SK-N-SH treated with all-trans-retinoic acid at 6 μM for 48 hours (cell line): ENCODE data around the gene ZNF625.

Source experiments
- ATAC-seq: fragments of 200-7000 bp; cut with Tn5 transposase; 3 replicates; pipeline ENCODE4 v1.9.1; 2020; ENCODE audit warnings: mild to moderate bottlenecking, moderate library complexity
- ARNTL ChIP-seq: fragments of 450-650 bp; formaldehyde crosslinking; IDR thresholded peaks from 2 replicates; pipeline ENCODE4 v1.5.0; 2020; ENCODE audit warnings: low read depth, mild to moderate bottlenecking, moderate library complexity, borderline replicate concordance
- BACH2 ChIP-seq: fragments of 250-450 bp; sonication (Bioruptor Pico); IDR thresholded peaks from 2 replicates; pipeline ENCODE4 v1.9.0; 2021; ENCODE audit warnings: mild to moderate bottlenecking, borderline replicate concordance
- CSDC2 ChIP-seq: fragments of 250-450 bp; sonication (Bioruptor Pico); IDR thresholded peaks from 2 replicates; pipeline ENCODE4 v1.5.0; 2020; ENCODE audit warnings: mild to moderate bottlenecking, moderate library complexity
- ESRRG ChIP-seq: fragments of 250-450 bp; sonication (Bioruptor Pico); IDR thresholded peaks from 2 replicates; pipeline ENCODE4 v1.6.1; 2021; ENCODE audit warnings: mild to moderate bottlenecking
- OSR1 ChIP-seq: fragments of 250-450 bp; sonication (Bioruptor Pico); IDR thresholded peaks from 2 replicates; pipeline ENCODE4 v1.8.0; 2022; ENCODE audit warnings: moderate library complexity, mild to moderate bottlenecking, inconsistent platforms
- RARB ChIP-seq: fragments of 250-450 bp; sonication (Bioruptor Pico); IDR thresholded peaks from 2 replicates; pipeline ENCODE4 v1.8.0; 2021; ENCODE audit warnings: mild to moderate bottlenecking, moderate library complexity
- SNAI2 ChIP-seq: fragments of 250-450 bp; sonication (Bioruptor Pico); IDR thresholded peaks from 2 replicates; pipeline ENCODE4 v1.5.0; 2020; ENCODE audit warnings: mild to moderate bottlenecking, moderate library complexity
- TCF4 ChIP-seq: fragments of 250-450 bp; sonication (Bioruptor Pico); IDR thresholded peaks from 2 replicates; pipeline ENCODE4 v1.8.0; 2021; ENCODE audit warnings: mild to moderate bottlenecking, moderate library complexity, borderline replicate concordance
- TOX ChIP-seq: fragments of 250-450 bp; sonication (Bioruptor Pico); IDR thresholded peaks from 2 replicates; pipeline ENCODE4 v1.8.0; 2021; ENCODE audit warnings: mild to moderate bottlenecking, moderate library complexity, borderline replicate concordance
- ZFP3 ChIP-seq: fragments of 250-450 bp; sonication (Bioruptor Pico); IDR thresholded peaks from 2 replicates; pipeline ENCODE4 v1.5.0; 2020; ENCODE audit warnings: mild to moderate bottlenecking, moderate library complexity
- ZNF565 ChIP-seq: fragments of 450-650 bp; formaldehyde crosslinking; conservative IDR thresholded peaks from 2 replicates; pipeline ENCODE4 v1.5.0; 2020; ENCODE audit warnings: low read depth, mild to moderate bottlenecking, moderate library complexity
- ZNF70 ChIP-seq: fragments of 450-650 bp; formaldehyde crosslinking; IDR thresholded peaks from 2 replicates; pipeline ENCODE4 v1.5.0; 2020; ENCODE audit warnings: mild to moderate bottlenecking, moderate library complexity
- ZNF8 ChIP-seq: fragments of 450-650 bp; formaldehyde crosslinking; IDR thresholded peaks from 2 replicates; pipeline ENCODE4 v1.5.0; 2020; ENCODE audit warnings: mild to moderate bottlenecking, moderate library complexity
- TF ChIP-seq, protein P1 (sequence below): fragments of 250-450 bp; sonication (Bioruptor Pico); IDR thresholded peaks from 2 replicates; pipeline ENCODE4 v1.5.0; 2020; ENCODE audit warnings: mild to moderate bottlenecking, moderate library complexity
- TF ChIP-seq, protein P2 (sequence below): fragments of 250-450 bp; sonication (Bioruptor Pico); IDR thresholded peaks from 2 replicates; pipeline ENCODE4 v1.8.0; 2021; ENCODE audit warnings: low read depth, mild to moderate bottlenecking, moderate library complexity, borderline replicate concordance
- TF ChIP-seq, protein P3 (sequence below): fragments of 250-450 bp; sonication (Bioruptor Pico); IDR thresholded peaks from 2 replicates; pipeline ENCODE4 v1.5.1; 2021; ENCODE audit warnings: mild to moderate bottlenecking, moderate library complexity
- TF ChIP-seq, protein P4 (sequence below): fragments of 250-450 bp; sonication (Bioruptor Pico); IDR thresholded peaks from 2 replicates; pipeline ENCODE4 v1.5.1; 2020; ENCODE audit warnings: low read depth, mild to moderate bottlenecking, moderate library complexity
- TF ChIP-seq, protein P5 (sequence below): fragments of 250-450 bp; sonication (Bioruptor Pico); IDR thresholded peaks from 2 replicates; pipeline ENCODE4 v1.8.0; 2020; ENCODE audit warnings: mild to moderate bottlenecking, moderate library complexity, borderline replicate concordance

The ZNF625 gene

DNA sequence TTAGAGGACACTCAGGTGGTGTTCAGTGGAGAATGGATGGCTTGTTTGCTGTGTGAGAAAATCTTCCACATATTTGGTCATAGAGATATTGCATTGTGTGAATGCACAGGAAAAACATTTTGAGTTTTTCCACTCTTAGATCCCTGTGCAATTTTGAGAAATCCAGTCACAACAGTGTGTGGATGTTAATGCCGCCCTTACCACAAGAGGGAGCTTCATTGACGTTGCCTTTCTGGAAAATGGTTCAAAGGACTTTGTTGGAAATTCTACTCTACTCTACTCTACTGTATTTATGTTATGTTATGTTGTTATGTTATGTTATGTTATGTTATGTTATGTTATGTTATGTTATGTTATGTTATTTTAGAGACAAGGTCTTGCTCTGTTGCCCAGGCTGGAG lies 29.8 kb downstream of the ZNF625 start (continued):
- TF ChIP-seq, protein P1, sequence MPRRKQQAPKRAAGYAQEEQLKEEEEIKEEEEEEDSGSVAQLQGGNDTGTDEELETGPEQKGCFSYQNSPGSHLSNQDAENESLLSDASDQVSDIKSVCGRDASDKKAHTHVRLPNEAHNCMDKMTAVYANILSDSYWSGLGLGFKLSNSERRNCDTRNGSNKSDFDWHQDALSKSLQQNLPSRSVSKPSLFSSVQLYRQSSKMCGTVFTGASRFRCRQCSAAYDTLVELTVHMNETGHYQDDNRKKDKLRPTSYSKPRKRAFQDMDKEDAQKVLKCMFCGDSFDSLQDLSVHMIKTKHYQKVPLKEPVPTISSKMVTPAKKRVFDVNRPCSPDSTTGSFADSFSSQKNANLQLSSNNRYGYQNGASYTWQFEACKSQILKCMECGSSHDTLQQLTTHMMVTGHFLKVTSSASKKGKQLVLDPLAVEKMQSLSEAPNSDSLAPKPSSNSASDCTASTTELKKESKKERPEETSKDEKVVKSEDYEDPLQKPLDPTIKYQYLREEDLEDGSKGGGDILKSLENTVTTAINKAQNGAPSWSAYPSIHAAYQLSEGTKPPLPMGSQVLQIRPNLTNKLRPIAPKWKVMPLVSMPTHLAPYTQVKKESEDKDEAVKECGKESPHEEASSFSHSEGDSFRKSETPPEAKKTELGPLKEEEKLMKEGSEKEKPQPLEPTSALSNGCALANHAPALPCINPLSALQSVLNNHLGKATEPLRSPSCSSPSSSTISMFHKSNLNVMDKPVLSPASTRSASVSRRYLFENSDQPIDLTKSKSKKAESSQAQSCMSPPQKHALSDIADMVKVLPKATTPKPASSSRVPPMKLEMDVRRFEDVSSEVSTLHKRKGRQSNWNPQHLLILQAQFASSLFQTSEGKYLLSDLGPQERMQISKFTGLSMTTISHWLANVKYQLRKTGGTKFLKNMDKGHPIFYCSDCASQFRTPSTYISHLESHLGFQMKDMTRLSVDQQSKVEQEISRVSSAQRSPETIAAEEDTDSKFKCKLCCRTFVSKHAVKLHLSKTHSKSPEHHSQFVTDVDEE (CRISPR knock-in tag) = no peak
- no peak for TF ChIP-seq ESRRG (CRISPR knock-in tag)
- no peak for TF ChIP-seq OSR1 (CRISPR knock-in tag)
- no peak for TF ChIP-seq TOX (CRISPR knock-in tag)
- no peak for TF ChIP-seq ZNF70 (CRISPR knock-in tag)

DNA sequence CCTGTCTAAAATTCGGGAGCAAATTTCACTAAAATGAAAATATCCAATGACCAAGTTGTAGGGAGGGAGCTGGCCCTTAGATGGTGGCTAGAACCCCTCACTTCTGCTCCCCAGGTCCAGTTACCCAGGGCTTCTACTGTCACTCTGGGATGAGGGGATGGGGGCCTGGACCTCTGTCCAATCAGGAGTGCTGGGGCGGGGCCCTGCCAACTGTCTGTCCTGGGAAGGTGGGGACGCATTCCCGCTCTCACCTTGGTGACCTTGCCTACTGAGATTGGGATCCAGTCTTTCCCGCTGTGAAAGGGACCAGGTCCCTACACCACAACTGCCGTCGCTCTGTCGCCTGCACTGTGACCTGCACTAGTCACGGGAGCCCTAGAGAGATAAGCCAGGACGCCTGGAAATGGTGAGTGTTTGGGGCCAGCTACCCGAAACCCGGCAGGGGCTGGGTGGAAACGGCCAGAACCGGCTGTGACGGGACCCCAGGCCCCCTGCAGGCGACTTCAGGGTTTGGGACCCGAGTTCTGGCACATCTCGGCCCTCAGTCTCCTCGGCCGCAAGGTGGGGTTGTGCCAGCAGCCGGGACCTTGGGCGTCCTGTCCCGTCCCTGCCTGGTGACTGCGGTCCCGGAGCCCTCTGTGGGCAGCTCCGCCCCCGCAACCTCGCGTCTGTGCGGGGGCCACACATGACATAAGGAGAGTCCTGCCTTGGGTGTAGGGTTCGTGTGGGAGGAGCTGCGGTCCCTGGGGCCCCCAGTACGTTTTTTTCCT lies 39.1 kb downstream of the ZNF625 start:
- TF ChIP-seq ZNF70 (CRISPR knock-in tag) (no peak), ZNF565 (CRISPR knock-in tag) (no peak), BACH2 (no peak), OSR1 (CRISPR knock-in tag) (no peak), ESRRG (CRISPR knock-in tag) (no peak), ZNF8 (CRISPR knock-in tag) (no peak), TOX (CRISPR knock-in tag) (no peak), TCF4 (CRISPR knock-in tag) (no peak)
- TF ChIP-seq, protein P1 (CRISPR knock-in tag) = no peak
- TF ChIP-seq, protein P2, sequence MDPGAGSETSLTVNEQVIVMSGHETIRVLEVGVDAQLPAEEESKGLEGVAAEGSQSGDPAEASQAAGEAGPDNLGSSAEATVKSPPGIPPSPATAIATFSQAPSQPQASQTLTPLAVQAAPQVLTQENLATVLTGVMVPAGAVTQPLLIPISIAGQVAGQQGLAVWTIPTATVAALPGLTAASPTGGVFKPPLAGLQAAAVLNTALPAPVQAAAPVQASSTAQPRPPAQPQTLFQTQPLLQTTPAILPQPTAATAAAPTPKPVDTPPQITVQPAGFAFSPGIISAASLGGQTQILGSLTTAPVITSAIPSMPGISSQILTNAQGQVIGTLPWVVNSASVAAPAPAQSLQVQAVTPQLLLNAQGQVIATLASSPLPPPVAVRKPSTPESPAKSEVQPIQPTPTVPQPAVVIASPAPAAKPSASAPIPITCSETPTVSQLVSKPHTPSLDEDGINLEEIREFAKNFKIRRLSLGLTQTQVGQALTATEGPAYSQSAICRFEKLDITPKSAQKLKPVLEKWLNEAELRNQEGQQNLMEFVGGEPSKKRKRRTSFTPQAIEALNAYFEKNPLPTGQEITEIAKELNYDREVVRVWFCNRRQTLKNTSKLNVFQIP (CRISPR knock-in tag) = no peak
- TF ChIP-seq, protein P3, sequence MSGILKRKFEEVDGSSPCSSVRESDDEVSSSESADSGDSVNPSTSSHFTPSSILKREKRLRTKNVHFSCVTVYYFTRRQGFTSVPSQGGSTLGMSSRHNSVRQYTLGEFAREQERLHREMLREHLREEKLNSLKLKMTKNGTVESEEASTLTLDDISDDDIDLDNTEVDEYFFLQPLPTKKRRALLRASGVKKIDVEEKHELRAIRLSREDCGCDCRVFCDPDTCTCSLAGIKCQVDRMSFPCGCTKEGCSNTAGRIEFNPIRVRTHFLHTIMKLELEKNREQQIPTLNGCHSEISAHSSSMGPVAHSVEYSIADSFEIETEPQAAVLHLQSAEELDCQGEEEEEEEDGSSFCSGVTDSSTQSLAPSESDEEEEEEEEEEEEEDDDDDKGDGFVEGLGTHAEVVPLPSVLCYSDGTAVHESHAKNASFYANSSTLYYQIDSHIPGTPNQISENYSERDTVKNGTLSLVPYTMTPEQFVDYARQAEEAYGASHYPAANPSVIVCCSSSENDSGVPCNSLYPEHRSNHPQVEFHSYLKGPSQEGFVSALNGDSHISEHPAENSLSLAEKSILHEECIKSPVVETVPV (CRISPR knock-in tag) = no peak
- ATAC-seq = no peak

DNA sequence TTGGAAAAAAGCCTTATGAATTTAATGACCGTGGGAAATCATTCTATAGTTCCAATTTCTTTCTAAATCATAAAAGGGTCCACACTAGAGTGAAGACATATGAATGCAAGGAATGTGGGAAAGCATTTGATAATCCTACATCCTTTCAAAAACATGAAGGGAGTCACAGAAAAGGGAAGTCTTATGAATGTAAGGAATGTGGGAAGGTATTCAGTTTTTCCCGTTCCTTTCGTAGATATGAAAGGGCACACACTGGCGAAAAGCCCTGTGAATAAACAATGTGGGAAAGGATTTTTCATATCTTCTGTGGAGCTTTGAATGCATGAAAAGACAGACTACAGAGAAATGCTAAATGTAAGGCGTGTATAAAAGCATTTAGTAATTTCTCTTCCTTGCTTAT lies 43.4 kb downstream of the ZNF625 start:
- no peak for ATAC-seq
- TF ChIP-seq ESRRG (CRISPR knock-in tag) = no peak
- no peak for TF ChIP-seq OSR1 (CRISPR knock-in tag)
- no peak for TF ChIP-seq TOX (CRISPR knock-in tag)

DNA sequence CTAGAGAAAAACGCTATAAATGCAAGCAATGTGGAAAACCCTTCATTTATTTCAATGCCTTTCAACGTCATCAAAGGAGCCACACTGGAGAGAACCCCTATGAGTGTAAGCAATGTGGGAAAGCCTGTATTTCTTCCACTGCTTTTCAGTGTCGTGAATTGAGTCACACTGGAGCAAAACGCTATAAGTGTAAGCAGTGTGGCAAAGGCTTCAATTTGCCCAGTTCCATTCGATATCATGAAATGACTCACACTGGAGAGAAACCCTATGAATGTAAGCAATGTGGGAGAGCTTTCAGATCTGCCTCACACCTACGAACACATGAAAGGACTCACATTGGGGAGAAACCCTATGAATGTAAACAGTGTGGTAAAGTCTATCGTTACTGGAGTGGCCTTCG lies 43.8 kb downstream of the ZNF625 start:
- TF ChIP-seq CSDC2 (no peak), ARNTL (CRISPR knock-in tag) (no peak)
- ATAC-seq = no peak

DNA sequence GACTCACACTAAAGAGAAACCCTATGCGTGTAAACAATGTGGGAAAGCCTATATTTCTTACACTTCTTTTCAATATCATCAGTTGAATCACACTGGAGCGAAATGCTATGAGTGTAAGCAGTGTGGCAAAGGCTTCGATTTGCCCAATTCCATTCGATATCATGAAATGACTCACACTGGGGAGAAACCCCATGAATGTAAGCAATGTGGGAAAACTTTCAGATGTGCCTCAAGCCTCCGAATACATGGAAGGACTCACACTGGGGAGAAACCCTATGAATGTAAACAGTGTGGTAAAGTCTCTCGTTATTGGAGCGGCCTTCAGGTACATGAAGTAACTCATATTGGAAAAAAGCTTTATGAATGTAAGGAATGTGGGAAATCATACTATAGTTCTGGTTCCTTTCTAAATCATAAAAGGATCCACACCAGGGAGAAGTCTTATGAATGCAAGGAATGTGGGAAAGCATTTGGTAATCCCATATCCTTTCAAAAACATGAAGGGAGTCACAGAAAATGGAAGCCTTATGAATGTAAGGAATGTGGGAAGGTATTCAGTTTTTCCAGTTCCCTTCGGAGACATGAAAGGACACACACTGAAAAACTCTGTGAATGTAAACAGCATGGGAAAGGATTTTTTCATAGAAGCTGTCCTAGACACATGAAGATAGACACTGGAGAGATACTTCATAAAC lies 44.4 kb downstream of the ZNF625 start:
- ATAC-seq = no peak
- TF ChIP-seq SNAI2 (CRISPR knock-in tag) = no peak
- TF ChIP-seq, protein P4, sequence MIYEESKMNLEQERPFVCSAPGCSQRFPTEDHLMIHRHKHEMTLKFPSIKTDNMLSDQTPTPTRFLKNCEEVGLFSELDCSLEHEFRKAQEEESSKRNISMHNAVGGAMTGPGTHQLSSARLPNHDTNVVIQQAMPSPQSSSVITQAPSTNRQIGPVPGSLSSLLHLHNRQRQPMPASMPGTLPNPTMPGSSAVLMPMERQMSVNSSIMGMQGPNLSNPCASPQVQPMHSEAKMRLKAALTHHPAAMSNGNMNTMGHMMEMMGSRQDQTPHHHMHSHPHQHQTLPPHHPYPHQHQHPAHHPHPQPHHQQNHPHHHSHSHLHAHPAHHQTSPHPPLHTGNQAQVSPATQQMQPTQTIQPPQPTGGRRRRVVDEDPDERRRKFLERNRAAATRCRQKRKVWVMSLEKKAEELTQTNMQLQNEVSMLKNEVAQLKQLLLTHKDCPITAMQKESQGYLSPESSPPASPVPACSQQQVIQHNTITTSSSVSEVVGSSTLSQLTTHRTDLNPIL (CRISPR knock-in tag) = no peak
- no peak for TF ChIP-seq CSDC2
- no peak for TF ChIP-seq OSR1 (CRISPR knock-in tag)
- TF ChIP-seq ARNTL (CRISPR knock-in tag) = no peak
- TF ChIP-seq, protein P5, sequence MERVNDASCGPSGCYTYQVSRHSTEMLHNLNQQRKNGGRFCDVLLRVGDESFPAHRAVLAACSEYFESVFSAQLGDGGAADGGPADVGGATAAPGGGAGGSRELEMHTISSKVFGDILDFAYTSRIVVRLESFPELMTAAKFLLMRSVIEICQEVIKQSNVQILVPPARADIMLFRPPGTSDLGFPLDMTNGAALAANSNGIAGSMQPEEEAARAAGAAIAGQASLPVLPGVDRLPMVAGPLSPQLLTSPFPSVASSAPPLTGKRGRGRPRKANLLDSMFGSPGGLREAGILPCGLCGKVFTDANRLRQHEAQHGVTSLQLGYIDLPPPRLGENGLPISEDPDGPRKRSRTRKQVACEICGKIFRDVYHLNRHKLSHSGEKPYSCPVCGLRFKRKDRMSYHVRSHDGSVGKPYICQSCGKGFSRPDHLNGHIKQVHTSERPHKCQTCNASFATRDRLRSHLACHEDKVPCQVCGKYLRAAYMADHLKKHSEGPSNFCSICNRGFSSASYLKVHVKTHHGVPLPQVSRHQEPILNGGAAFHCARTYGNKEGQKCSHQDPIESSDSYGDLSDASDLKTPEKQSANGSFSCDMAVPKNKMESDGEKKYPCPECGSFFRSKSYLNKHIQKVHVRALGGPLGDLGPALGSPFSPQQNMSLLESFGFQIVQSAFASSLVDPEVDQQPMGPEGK (CRISPR knock-in tag) = no peak
- no peak for TF ChIP-seq ZNF70 (CRISPR knock-in tag)
- no peak for TF ChIP-seq ZNF8 (CRISPR knock-in tag)
- no peak for TF ChIP-seq ZFP3
- no peak for TF ChIP-seq RARB (CRISPR knock-in tag)
- no peak for TF ChIP-seq TCF4 (CRISPR knock-in tag)
- TF ChIP-seq, all 23 proteins: peak for 0
